HS-27A (cell line): ENCODE data around the gene AFF1.
"Not testable (repeated sequence)": the region's sequence is repeated elsewhere in the genome, so short reads cannot be mapped to it uniquely, and the experiment has no call there.

Experiments
- DNase-seq: peaks from one replicate; pipeline ENCODE4 v3.0.0-alpha.2; 2012; ENCODE audit warnings: low read depth, missing footprints

Gene AFF1

GRCh38 chr4:86977621-86978184 is 42.9 kb downstream of the AFF1 start:
- DNase-seq, result no peak

GRCh38 chr4:86978709-86979108 is 43.9 kb downstream of the AFF1 start:
- no peak for DNase-seq

- DNase-seq, result no peak
Measured at GRCh38 chr4:86980230-86980629, 45.4 kb downstream of the AFF1 start.

GRCh38 chr4:86981789-86982188 is 47.0 kb downstream of the AFF1 start:
- DNase-seq, result no peak

- DNase-seq, result not testable (repeated sequence)
Measured at GRCh38 chr4:86985852-86986251, 51.0 kb downstream of the AFF1 start.

- DNase-seq, result not testable (repeated sequence)
Measured at GRCh38 chr4:86989658-86990057, 54.8 kb downstream of the AFF1 start.

- no peak for DNase-seq
Measured at GRCh38 chr4:86990510-86990909, 55.7 kb downstream of the AFF1 start.

GRCh38 chr4:86991994-86992393 is 57.2 kb downstream of the AFF1 start:
- no peak for DNase-seq

- no peak for DNase-seq
Measured at GRCh38 chr4:86993909-86994681, 59.3 kb downstream of the AFF1 start.

- DNase-seq, result no peak
Measured at GRCh38 chr4:86994686-86995085, 59.9 kb downstream of the AFF1 start.

- not testable (repeated sequence) for DNase-seq
Measured at GRCh38 chr4:86996510-86996909, 61.7 kb downstream of the AFF1 start.

GRCh38 chr4:86999136-86999643 is 64.4 kb downstream of the AFF1 start:
- DNase-seq, result no peak

GRCh38 chr4:87002682-87003043 is 67.9 kb downstream of the AFF1 start:
- no peak for DNase-seq

GRCh38 chr4:87003266-87003665 is 68.5 kb downstream of the AFF1 start:
- DNase-seq, result no peak

GRCh38 chr4:87005369-87005689 is 70.5 kb downstream of the AFF1 start:
- DNase-seq, result no peak

GRCh38 chr4:87005690-87006425 is 71.0 kb downstream of the AFF1 start:
- no peak for DNase-seq

GRCh38 chr4:87006426-87006675 is 71.5 kb downstream of the AFF1 start:
- no peak for DNase-seq

- DNase-seq, result peak; percentile 74
Measured at GRCh38 chr4:87006676-87007527, 72.1 kb downstream of the AFF1 start.

GRCh38 chr4:87007528-87008446 is 73.0 kb downstream of the AFF1 start:
- no peak for DNase-seq

GRCh38 chr4:87009095-87009648 is 74.4 kb downstream of the AFF1 start:
- no peak for DNase-seq

GRCh38 chr4:87010192-87010591 is 75.4 kb downstream of the AFF1 start:
- no peak for DNase-seq
